Sciatic nerve (tissue), 2 donors: Measurements from ENCODE around the gene VEPH1. TPM values are rescaled to one million over a fixed set of nuclear protein-coding genes. Genes with fewer than 3 reads are reported as not detected.

Experiments used
- ATAC-seq: fragments of 200-7000 bp; cut with Tn5 transposase; one replicate; pipeline ENCODE4 v1.9.1; 2020; ENCODE audit warnings: mild to moderate bottlenecking, moderate library complexity
- DNase-seq: peaks from one replicate; pipeline ENCODE4 v3.0.0-alpha.2; 2020; ENCODE audit warnings: low spot score
- intact Hi-C: fragments of 100-400 bp; cut with DNase I; formaldehyde crosslinking; loops from one replicate; pipeline ENCODE4 v1.14.2; 2022
- total RNA-seq: library from RNA; stranded (reverse); fragmentation: NEBNext Ultra II Directional; extraction: Animal tissue kit (Norgen Biotek cat#: 25700); gene quantifications from one replicate; pipeline ENCODE4 v1.2.1, GENCODE V29; 2021
- donor health status: DM: no; HTN: no; CAD: no.
- donor health status: DM: no; HTN: no; CAD: no.

Gene VEPH1
- total RNA-seq, 1 donor from 2014 or later: 1.0 TPM

DNA sequence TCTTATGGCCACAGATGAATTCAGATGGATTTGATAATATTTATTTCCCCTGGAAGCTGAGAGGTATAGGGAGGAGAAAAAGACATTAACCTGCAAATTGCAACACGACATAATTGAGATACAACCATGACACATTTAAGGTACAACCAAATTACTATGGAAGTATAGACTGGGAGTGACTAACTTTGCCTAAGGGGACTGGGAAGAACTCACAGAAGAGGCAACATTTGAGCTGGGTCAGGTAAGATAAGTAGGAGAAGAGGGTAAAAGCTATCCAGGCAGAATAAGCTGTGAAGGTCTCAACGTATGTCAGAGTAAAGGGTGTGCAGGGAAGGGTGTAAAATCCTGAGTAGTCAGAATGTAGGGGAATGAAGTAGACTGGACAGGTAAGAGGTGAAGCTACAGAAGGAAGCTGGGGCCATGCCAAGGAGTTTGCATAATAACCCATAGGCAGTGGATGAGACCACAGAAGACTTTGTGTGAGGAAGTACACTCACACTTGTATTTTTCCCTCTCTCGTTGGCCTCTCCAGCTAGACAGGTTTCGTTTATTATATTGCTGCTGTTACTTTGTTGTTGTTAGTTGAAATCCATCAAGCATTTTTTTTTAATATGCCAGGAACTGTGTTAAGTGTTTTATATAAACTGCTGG lies 94.6 kb downstream of the VEPH1 start:
- DNase-seq (no peak), ATAC-seq (no peak)
- intact Hi-C loops: no loop called here

DNA sequence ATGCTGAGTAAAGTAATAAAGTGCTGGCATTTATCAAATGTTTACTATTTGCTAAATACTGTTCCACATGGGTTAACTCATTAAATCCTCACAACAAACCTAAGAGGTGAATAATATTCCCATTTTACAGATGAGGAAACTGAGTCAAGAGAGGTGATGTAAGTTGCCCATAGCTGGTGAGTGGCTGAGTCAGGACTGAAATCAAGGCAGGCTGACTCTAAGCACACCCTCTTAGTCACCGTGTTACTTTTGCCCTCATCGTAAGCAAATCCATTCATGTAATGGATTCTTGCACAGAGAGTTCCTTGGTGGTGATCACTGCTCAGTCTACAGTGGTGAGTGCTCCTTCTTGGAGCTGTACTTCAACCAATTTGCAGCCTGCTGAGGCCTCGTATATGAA lies 95.4 kb downstream of the VEPH1 start:
- intact Hi-C loops: no loop called here
- DNase-seq (no peak), ATAC-seq (no peak)

DNA sequence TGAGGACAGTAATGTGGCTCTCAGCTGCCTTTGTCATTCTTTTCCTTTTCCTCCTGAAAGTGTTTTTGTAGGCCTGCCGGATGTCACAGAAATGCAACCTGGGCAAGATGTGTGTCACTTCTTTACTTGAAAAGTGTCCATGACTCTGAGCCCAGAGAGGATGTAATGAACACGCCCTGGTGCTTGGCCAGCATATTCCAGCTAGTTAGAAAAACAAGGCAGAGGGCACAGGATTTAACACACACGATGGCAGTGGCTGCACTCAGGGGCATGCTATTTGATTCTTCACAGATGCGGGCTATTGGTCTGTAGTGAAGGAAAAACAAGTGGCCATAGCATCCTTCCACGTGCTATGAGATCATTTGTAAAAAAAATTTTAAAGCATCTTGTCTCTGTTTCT lies 96.8 kb downstream of the VEPH1 start:
- no peak for ATAC-seq
- intact Hi-C loops: no loop called here
- DNase-seq: no peak

DNA sequence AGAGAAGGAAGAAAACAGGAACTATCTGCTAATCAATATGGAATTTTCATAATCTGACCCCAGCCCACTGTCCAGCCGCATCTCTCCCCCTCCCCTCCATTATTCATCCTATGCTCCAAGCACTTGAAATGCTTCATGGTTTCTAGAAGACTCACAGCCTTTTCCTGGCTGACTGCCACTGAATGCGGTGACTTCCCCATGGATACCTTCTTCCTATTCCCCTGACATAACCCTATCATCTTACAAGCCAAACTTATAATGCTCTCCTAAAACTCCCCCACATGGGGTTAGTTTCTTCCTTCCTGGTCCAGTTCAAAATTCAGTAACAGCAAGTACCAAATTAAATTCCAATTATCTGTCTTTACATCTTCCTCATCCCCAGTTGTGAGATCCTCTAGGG lies 97.8 kb downstream of the VEPH1 start:
- intact Hi-C loops: no loop called here
- DNase-seq (no peak), ATAC-seq (no peak)

DNA sequence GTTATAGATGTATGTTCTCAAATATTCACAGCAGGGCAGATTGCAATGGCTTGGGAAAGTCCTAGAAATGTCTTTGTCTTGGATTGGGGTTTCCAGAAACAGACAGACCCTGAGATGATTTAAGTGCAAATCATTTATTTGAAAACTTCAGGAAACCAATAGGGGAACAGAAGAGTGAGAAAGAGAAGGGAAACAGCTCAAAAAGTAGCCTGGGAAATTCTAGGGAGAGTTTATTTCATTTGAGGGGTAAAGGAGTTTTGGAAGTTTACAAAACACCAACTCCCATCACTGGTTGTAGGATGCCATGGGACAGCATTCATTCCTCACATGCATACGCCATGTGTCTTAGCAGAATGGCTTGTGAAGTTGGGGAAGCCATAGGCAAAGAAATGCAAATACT lies 98.8 kb downstream of the VEPH1 start:
- DNase-seq (no peak), ATAC-seq (no peak)
- intact Hi-C loops: no loop called here

DNA sequence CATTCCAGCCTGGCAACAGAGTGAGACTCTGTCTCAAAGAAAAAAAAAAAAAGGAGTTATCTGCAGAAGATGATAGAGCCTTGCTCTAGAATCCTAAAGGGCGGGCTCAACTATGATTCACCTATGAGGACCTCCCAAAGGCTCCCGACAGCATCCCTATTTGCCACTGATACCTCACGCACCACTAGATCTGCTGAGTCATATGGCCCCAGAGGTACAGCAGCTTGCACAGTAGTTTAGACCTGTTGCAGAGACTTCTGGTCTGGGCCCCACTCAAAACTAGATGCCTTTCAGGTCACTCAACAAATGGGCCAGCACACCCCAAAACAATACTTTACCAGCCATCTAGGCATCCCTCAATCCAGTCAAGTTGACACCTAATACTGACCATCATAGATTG lies 104.6 kb downstream of the VEPH1 start:
- intact Hi-C loops: no loop called here
- ATAC-seq: no peak
- no peak for DNase-seq

DNA sequence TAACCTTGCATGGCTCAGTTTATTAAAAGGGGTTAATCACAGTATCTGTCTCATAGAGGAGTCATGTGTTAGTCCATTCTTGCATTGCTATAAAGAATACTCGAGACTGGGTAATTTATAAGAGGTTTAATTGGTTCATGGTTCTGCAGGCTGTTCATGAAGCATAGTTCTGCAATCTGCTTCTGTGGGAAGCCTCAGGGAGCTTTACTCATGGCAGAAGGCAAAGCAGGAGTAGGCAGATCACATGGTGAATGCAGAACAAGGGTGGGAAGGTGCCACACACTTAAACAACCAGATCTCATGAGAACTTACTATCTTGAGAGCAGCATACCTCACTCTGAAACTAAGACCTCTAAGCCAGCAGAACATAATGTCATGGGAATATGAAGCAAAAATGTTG lies 108.8 kb downstream of the VEPH1 start:
- ATAC-seq: no peak
- intact Hi-C loops: no loop called here
- DNase-seq: no peak

DNA sequence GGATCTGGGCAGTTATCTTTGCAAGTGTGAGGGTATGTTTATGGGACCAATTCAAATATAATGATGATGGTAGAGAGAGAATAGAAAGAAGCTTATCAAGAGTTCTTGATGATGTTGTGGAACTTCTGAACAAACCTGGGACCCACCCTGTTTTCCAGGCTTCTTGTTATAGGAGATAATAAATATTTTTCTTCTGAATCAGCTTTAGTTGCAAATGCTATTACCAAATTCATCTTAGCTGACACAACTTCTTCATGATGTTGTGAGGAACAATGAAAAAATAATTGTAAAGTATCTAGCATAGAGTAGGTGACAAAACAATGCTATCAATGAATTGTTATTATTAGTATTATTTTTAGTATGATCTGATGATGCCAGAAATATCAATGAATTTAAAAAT lies 110.1 kb downstream of the VEPH1 start:
- intact Hi-C loops: no loop called here
- DNase-seq: no peak
- ATAC-seq: no peak

DNA sequence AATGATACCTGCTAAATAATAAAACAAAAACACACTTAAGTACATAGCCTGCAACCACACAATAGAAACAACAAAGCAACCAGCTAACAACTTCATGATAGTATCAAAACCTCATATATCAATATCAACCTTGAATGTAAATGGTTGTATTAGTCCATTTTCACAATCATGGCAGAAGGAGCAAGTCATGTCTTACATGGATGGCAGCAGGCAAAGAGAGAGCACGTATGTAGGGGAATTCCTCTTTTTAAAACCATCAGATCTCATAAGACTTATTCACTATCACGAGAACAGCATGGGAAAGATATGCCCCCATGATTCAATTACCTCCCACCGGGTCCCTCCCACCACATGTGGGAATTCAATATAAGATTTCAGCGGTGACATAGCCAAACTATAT lies 111.1 kb downstream of the VEPH1 start:
- DNase-seq (no peak), ATAC-seq (no peak)
- intact Hi-C loops: no loop called here

DNA sequence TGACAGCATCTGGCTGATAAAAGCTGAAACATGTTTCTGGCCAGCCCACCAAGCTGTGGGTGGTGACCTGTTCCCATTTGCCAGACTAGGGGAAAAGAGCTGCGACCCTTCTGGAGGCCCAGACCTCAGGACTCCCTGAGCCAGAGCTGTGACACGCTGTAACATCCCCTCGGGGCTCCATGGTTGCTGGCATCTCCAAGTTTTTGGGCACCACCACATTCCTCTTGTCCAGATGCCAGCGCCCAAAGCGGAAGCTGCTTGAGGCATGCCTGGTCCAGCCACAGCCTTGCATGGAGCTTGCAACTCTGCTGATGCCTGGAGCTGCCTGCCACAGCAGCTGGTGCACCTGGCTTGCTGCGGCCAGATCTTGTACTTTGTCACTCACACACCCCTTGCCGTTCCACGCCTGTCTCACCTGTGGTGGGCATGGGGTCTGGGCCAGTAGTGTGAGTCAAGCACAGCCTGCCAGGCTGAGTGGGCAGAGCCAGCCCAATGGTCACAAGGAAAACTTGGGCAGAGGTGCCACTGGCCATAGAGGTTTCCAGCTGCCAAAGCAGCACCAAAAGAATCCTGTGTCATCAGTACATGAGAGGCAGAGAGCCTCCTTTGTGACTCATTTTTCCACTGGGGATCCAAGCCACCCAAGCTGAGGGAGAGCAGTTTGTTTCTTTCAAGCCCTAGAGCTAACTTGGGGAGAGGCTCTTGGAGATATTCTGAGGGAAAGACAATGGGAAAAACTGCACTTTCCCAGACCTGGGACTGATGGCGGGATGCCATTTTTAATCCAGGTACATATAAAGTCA lies 112.3 kb downstream of the VEPH1 start:
- intact Hi-C loops: no loop called here
- DNase-seq (no peak), ATAC-seq (no peak)

DNA sequence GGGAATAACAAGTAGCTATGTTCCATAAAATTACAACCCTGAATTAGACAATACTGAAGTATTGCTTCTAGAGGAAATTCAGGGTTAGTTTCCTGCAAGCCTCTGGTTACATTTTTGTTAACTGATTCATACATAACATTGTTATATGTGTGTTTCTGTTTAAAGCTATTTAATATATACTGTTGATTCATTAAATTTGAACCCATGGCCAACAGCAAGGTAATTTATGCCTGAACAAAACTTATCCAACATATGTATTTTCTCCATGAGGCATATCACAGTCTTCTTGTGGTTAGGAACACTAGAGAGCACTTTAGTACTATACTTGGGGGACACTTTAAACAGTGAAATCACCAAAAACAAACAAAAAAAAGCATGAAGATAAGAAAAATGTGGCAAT lies 114.2 kb downstream of the VEPH1 start:
- DNase-seq (no peak), ATAC-seq (no peak)
- intact Hi-C loops: no loop called here

DNA sequence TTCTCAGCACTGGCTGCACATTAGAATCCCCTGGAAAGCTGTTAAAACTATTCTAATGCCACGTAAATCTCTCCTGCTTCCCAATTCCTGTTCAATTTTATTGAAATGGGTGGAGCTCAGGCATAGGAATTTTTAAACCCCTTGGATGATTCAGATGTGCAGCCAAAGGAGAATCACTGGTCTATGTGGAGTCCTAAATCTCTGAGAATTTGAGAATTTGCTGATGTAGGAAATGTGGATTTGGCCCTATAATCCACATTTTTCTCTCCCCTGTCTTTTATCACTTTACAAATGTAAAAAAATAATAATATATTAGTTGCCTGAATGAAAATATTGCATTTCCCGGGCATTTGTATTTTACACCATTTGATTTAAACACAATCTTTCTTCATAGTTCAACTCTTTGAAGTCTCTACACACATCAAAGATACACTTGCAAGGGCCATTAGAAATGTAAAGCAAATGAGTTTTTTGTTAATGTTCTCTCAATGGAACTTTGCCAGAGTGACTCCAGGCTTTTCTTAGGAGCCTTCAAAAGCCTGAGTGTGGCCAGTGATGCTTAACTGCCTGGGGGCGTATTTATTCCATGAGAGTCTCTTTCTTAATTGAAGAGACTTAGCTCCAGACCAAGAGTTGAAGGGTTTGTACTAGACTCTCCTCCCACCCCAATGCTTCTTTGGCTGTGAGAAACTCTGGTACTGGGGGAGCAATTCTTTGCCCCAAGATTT lies 115.3 kb downstream of the VEPH1 start:
- DNase-seq (no peak), ATAC-seq (no peak)
- intact Hi-C loops: no loop called here

DNA sequence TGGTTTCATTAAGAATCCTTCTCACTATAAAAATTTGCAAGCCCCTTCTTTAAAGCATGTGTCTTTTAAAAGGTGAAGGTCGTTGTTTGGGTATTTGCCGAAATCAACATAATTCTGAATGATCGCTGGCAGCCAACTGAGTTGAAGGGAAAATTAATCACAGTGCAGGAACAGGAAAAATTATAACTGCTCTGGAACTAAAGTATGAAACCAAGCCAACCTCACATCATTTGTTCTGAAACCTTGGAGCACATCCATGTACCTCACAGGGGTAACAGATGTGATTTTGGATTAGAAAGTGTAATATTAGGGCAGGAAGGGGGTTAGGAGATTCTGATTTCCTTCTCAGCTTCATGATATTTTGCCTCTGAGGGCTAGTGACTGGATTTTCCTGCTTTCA lies 118.7 kb downstream of the VEPH1 start:
- ATAC-seq: no peak
- DNase-seq: no peak
- intact Hi-C loops: no loop called here

DNA sequence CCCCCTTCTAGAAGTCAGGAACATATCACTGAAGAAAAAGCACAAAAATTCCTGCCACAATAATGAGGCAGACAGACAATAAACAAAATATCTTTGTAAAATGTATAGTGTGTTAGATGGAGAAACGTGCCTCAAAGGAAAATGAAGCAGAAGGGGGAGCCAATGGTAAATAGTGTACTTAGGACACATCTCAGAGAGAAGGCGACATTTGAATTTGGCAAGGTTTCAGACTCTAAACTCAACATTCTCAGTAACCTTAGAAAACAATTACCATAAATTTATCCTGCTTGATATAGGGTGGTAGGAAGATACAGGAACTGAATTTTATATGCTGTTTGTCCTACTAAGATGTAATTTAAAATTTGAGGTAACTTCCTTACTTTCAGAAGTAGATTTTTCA lies 119.2 kb downstream of the VEPH1 start:
- intact Hi-C loops: no loop called here
- DNase-seq (no peak), ATAC-seq (no peak)

DNA sequence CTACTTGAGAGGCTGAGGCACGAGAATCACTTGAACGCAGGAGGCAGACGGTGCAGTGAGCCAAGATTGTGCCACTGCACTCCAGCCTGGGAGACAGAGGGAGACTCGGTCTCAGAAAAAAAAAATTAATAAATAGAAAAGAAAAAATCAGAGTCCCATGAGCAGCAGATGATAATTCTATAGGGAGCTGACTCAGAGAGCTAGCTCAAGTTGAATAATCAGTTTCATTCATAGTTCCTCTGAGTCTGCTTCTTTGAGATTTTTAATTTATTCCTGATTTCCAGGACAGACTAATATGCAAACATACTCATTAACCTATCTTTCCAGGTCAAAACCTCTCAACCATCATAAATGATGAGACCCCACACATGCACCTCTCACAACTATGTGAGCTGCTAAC lies 121.6 kb downstream of the VEPH1 start:
- no peak for DNase-seq
- no peak for ATAC-seq
- intact Hi-C loops: no loop called here

DNA sequence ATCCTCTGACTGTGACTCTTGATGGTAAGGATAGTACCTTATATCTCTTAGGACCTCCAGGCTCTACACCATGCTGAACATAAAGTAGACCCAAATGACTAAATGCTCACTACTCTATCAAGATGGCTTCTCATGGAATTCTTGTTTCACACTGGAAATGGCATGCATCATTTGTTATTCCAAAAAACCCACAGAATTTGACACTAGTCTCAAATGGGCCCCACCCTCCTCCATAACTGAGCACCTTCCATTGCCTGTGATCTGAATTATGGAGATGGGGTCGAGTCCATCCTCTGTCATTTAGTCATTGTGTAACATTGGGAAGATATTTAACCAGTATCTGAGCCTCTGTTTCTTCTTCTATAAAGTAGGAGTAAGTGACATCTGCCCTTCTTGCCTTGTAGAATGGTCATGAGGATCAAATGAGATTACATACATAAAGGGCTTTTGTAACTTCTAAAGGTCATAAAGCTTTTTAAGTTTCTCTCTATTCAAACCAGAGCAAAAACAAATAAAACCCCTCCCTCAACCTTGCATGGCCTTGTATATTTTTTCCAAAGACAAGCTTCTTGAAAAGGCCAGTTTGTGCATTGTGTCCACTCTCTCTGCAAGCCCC lies 123.6 kb downstream of the VEPH1 start:
- intact Hi-C loops: no loop called here
- no peak for ATAC-seq
- DNase-seq: no peak

DNA sequence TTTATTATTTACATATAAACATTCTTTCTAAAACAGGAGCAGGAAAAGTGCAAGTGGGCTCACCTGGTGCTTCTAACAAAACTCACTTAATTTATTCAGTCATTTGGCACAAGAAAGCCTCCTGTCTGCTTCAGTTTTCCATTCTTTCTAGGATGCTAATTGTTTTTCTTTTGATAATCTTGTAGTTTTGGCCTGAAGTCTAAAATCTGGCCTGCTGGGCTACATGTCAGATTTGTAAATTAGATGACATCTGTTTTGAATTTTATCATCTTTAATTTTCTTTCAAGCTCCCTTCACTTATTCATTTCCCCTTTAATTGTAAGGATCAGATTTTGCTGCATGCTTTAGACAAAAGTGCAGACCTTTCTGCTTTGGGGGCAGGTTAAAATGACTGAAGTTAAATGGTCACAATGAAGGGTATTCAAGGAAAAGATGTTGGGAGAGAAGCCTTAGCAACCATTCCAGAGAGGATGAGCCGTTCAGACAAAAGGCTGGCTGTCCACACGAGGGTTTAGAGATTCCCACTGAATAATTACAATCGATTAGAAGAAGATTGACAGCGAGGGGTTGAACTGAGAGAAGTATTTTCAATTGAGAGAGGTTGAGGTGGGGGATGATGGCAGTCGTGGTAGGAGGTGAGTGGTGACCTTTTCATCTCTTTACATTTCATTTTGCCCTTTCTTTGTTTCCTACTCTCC lies 126.5 kb downstream of the VEPH1 start:
- no peak for ATAC-seq

DNA sequence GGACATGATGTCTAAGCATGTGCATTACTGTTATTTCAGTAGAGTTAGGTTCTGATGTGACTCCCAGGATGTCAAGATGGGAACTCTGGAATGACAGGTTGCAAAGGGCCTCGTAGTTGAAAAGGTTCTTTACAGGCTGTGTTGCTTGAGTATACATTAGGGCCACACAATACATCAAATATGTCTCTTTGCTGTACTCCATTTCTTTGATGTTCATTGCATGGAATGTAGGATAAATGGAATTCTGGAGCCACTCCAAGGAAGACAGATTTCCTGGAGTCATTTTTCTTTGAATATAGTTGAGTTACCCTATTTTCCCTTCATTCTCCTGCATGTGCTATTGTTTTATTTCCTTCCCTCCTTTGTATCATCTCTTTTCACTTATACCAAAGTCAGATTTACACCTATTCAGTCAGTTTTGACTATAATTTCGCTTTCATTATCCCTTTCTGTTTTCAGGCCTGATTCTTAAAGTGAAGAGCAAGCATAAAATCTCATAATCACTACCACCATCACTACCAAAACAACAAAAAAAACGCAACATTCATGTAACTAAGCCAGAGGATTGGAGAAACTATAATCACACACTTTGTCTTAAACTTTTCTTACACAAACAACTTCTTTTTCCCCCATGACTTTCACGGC lies 127.8 kb downstream of the VEPH1 start:
- intact Hi-C loops: no loop called here
- no peak for DNase-seq
- ATAC-seq: no peak

More for the DNA sequence above, 126.5 kb downstream of the VEPH1 start:
- no peak for DNase-seq
- intact Hi-C loops: no loop called here

DNA sequence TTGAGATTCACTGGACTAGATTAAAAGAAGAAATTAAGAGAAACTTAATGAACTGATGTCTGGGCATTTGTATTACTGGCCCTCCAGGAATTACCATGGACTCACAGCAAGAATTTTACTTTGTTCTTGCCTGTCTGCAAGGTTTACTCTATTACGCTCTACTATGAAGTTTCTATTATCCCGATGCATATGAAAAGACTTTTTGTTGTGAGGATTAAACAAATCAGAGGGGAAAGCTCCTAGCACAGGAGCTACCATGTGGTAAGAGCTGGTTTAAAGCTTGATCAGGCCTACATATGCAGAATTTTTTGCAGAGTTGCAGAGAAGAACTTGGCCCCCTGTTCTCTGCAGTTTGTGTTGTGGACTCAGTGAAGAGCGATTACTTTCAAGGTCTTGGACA lies 128.3 kb downstream of the VEPH1 start:
- no peak for DNase-seq
- intact Hi-C loops: no loop called here
- ATAC-seq: no peak
